Stimulated activated naive B cell treated with anti-CD40 and anti-IgM and Interleukin-4, amounts not matched to agents 10 μg/mL and 1 μg/mL and 100 μg/mL, for 72 hours (primary cell): ENCODE measurements around the gene RIT2.

Experiments used
- ATAC-seq, 2 donors: fragments of 150-1000 bp; cut with Tn5 transposase; replicated peaks; 2 replicates each; pipeline ENCODE4 v1.10.0; 2021; ENCODE audit warnings: moderate library complexity in 1 of 2
- DNase-seq: peaks from one replicate; pipeline ENCODE4 v3.0.0; 2021
- H3K27ac Mint-ChIP-seq: one replicate; pipeline ENCODE4 v1.8.0; 2022; ENCODE audit warnings: mild to moderate bottlenecking, mixed read lengths
- H3K27me3 Mint-ChIP-seq, 2 donors: one replicate each; pipeline ENCODE4 v1.8.0; 2022; ENCODE audit warnings: mixed read lengths in 2 of 2
- H3K36me3 Mint-ChIP-seq, 2 donors: one replicate each; pipeline ENCODE4 v1.8.0; 2022; ENCODE audit warnings: mixed read lengths in 2 of 2, mild to moderate bottlenecking in 1 of 2
- H3K4me1 Mint-ChIP-seq, 2 donors: one replicate each; pipeline ENCODE4 v1.8.0; 2022; ENCODE audit warnings: mixed read lengths in 2 of 2, mild to moderate bottlenecking in 1 of 2
- H3K4me3 Mint-ChIP-seq, 2 donors: one replicate each; pipeline ENCODE4 v1.8.0; 2022; ENCODE audit warnings: mild to moderate bottlenecking in 2 of 2, mixed read lengths in 2 of 2, moderate library complexity in 1 of 2
- H3K9me3 Mint-ChIP-seq, 2 donors: one replicate each; pipeline ENCODE4 v1.8.0; 2022; ENCODE audit warnings: mixed read lengths in 2 of 2, mild to moderate bottlenecking in 1 of 2

The RIT2 gene

GRCh38 chr18:43010611-43011010 lies 104.9 kb downstream of the RIT2 start:
- DNase-seq (no peak), ATAC-seq (no peak)
- Mint-ChIP-seq H3K4me3 (no peak overlapping the region), H3K36me3 (no peaks in the 10 kb centered on the region), H3K27ac (no peak overlapping the region), H3K27me3 (no peaks in the 10 kb centered on the region), H3K9me3 (no peaks in the 10 kb centered on the region), H3K4me1 (no peaks in the 10 kb centered on the region)

- H3K4me1 Mint-ChIP-seq = no peaks in the 10 kb centered on the region
- H3K4me3 Mint-ChIP-seq = no peak overlapping the region
- no peaks in the 10 kb centered on the region for H3K9me3 Mint-ChIP-seq
- H3K27ac Mint-ChIP-seq = no peak overlapping the region
- no peak for DNase-seq
- no peaks in the 10 kb centered on the region for H3K36me3 Mint-ChIP-seq
- ATAC-seq = no peak
- no peaks in the 10 kb centered on the region for H3K27me3 Mint-ChIP-seq
Measured at GRCh38 chr18:43009674-43010073, 105.8 kb downstream of the RIT2 start.

GRCh38 chr18:43007365-43007764 lies 108.1 kb downstream of the RIT2 start:
- Mint-ChIP-seq H3K27ac (no peak overlapping the region), H3K9me3 (no peaks in the 10 kb centered on the region), H3K27me3 (no peaks in the 10 kb centered on the region), H3K36me3 (no peaks in the 10 kb centered on the region), H3K4me3 (no peak overlapping the region), H3K4me1 (no peaks in the 10 kb centered on the region)
- ATAC-seq = no peak
- no peak for DNase-seq

- H3K27me3 Mint-ChIP-seq = no peaks in the 10 kb centered on the region
- H3K9me3 Mint-ChIP-seq = no peaks in the 10 kb centered on the region
- no peaks in the 10 kb centered on the region for H3K4me1 Mint-ChIP-seq
- H3K27ac Mint-ChIP-seq = no peak overlapping the region
- H3K36me3 Mint-ChIP-seq = no peaks in the 10 kb centered on the region
- ATAC-seq (no peak), DNase-seq (no peak)
- no peak overlapping the region for H3K4me3 Mint-ChIP-seq
Measured at GRCh38 chr18:43004421-43004820, 111.1 kb downstream of the RIT2 start.

- no peaks in the 10 kb centered on the region for H3K27me3 Mint-ChIP-seq
- no peaks in the 10 kb centered on the region for H3K9me3 Mint-ChIP-seq
- no peak overlapping the region for H3K27ac Mint-ChIP-seq
- no peak overlapping the region for H3K4me3 Mint-ChIP-seq
- H3K4me1 Mint-ChIP-seq = no peaks in the 10 kb centered on the region
- DNase-seq = no peak
- H3K36me3 Mint-ChIP-seq = no peaks in the 10 kb centered on the region
- no peak for ATAC-seq
Measured at GRCh38 chr18:43001821-43002220, 113.7 kb downstream of the RIT2 start.

GRCh38 chr18:42996824-42997223 lies 118.7 kb downstream of the RIT2 start:
- no peaks in the 10 kb centered on the region for H3K27me3 Mint-ChIP-seq
- H3K9me3 Mint-ChIP-seq = peaks cover 5 to 8% of the 10 kb centered on the region in 2 donors
- DNase-seq (no peak), ATAC-seq (no peak)
- H3K36me3 Mint-ChIP-seq = no peaks in the 10 kb centered on the region
- H3K4me1 Mint-ChIP-seq = no peaks in the 10 kb centered on the region
- H3K4me3 Mint-ChIP-seq = no peak overlapping the region
- no peak overlapping the region for H3K27ac Mint-ChIP-seq

GRCh38 chr18:42980426-42980825 lies 135.1 kb downstream of the RIT2 start:
- Mint-ChIP-seq H3K4me1 (peaks cover 0 to 11% of the 10 kb centered on the region in 2 donors), H3K36me3 (no peaks in the 10 kb centered on the region), H3K27ac (no peak overlapping the region), H3K4me3 (no peak overlapping the region), H3K9me3 (no peaks in the 10 kb centered on the region), H3K27me3 (no peaks in the 10 kb centered on the region)
- no peak for DNase-seq
- peak in 1 of 2 donors; percentile 23 for ATAC-seq

GRCh38 chr18:42977982-42978637 lies 137.4 kb downstream of the RIT2 start:
- DNase-seq = no peak
- no peak overlapping the region for H3K27ac Mint-ChIP-seq
- ATAC-seq = no peak
- H3K4me1 Mint-ChIP-seq = peaks cover 0 to 11% of the 10 kb centered on the region in 2 donors
- no peaks in the 10 kb centered on the region for H3K9me3 Mint-ChIP-seq
- H3K36me3 Mint-ChIP-seq = no peaks in the 10 kb centered on the region
- H3K27me3 Mint-ChIP-seq = no peaks in the 10 kb centered on the region
- H3K4me3 Mint-ChIP-seq = no peak overlapping the region

GRCh38 chr18:42976869-42977590 lies 138.5 kb downstream of the RIT2 start:
- no peak overlapping the region for H3K27ac Mint-ChIP-seq
- DNase-seq (no peak), ATAC-seq (no peak)
- H3K36me3 Mint-ChIP-seq = no peaks in the 10 kb centered on the region
- H3K9me3 Mint-ChIP-seq = no peaks in the 10 kb centered on the region
- no peaks in the 10 kb centered on the region for H3K27me3 Mint-ChIP-seq
- H3K4me3 Mint-ChIP-seq = no peak overlapping the region
- H3K4me1 Mint-ChIP-seq = peaks cover 0 to 11% of the 10 kb centered on the region in 2 donors

- H3K9me3 Mint-ChIP-seq = no peaks in the 10 kb centered on the region
- no peaks in the 10 kb centered on the region for H3K4me1 Mint-ChIP-seq
- no peak for ATAC-seq
- DNase-seq = no peak
- no peaks in the 10 kb centered on the region for H3K27me3 Mint-ChIP-seq
- no peak overlapping the region for H3K27ac Mint-ChIP-seq
- H3K36me3 Mint-ChIP-seq = no peaks in the 10 kb centered on the region
- no peak overlapping the region for H3K4me3 Mint-ChIP-seq
Measured at GRCh38 chr18:42969366-42969765, 146.1 kb downstream of the RIT2 start.

GRCh38 chr18:42961298-42961697 lies 154.2 kb downstream of the RIT2 start:
- ATAC-seq (no peak), DNase-seq (no peak)
- H3K27ac Mint-ChIP-seq = no peak overlapping the region
- no peaks in the 10 kb centered on the region for H3K9me3 Mint-ChIP-seq
- H3K27me3 Mint-ChIP-seq = no peaks in the 10 kb centered on the region
- H3K4me3 Mint-ChIP-seq = no peak overlapping the region
- H3K4me1 Mint-ChIP-seq = no peaks in the 10 kb centered on the region
- H3K36me3 Mint-ChIP-seq = no peaks in the 10 kb centered on the region

GRCh38 chr18:42959528-42959927 lies 156.0 kb downstream of the RIT2 start:
- Mint-ChIP-seq H3K9me3 (no peaks in the 10 kb centered on the region), H3K4me1 (no peaks in the 10 kb centered on the region), H3K27ac (no peak overlapping the region), H3K4me3 (no peak overlapping the region), H3K36me3 (no peaks in the 10 kb centered on the region), H3K27me3 (no peaks in the 10 kb centered on the region)
- no peak for ATAC-seq
- DNase-seq = no peak

GRCh38 chr18:42958353-42958752 lies 157.1 kb downstream of the RIT2 start:
- Mint-ChIP-seq H3K27me3 (no peaks in the 10 kb centered on the region), H3K9me3 (no peaks in the 10 kb centered on the region), H3K36me3 (no peaks in the 10 kb centered on the region), H3K4me1 (no peaks in the 10 kb centered on the region), H3K27ac (no peak overlapping the region), H3K4me3 (no peak overlapping the region)
- no peak for DNase-seq
- no peak for ATAC-seq

GRCh38 chr18:42956287-42956686 lies 159.2 kb downstream of the RIT2 start:
- H3K27ac Mint-ChIP-seq = no peak overlapping the region
- no peaks in the 10 kb centered on the region for H3K36me3 Mint-ChIP-seq
- H3K27me3 Mint-ChIP-seq = no peaks in the 10 kb centered on the region
- ATAC-seq (no peak), DNase-seq (no peak)
- H3K9me3 Mint-ChIP-seq = peaks cover 4% of the 10 kb centered on the region in 2 donors
- H3K4me1 Mint-ChIP-seq = no peaks in the 10 kb centered on the region
- H3K4me3 Mint-ChIP-seq = no peak overlapping the region

GRCh38 chr18:42954887-42955286 lies 160.6 kb downstream of the RIT2 start:
- H3K36me3 Mint-ChIP-seq = no peaks in the 10 kb centered on the region
- ATAC-seq = no peak
- no peak for DNase-seq

More at GRCh38 chr18:42954887-42955286, 160.6 kb downstream of the RIT2 start:
- no peaks in the 10 kb centered on the region for H3K4me1 Mint-ChIP-seq
- H3K9me3 Mint-ChIP-seq = peaks cover 4% of the 10 kb centered on the region in 2 donors
- no peak overlapping the region for H3K27ac Mint-ChIP-seq
- H3K27me3 Mint-ChIP-seq = no peaks in the 10 kb centered on the region
- H3K4me3 Mint-ChIP-seq = no peak overlapping the region
